Measurements from ENCODE around the gene RDH16.

Gene RDH16

DNA sequence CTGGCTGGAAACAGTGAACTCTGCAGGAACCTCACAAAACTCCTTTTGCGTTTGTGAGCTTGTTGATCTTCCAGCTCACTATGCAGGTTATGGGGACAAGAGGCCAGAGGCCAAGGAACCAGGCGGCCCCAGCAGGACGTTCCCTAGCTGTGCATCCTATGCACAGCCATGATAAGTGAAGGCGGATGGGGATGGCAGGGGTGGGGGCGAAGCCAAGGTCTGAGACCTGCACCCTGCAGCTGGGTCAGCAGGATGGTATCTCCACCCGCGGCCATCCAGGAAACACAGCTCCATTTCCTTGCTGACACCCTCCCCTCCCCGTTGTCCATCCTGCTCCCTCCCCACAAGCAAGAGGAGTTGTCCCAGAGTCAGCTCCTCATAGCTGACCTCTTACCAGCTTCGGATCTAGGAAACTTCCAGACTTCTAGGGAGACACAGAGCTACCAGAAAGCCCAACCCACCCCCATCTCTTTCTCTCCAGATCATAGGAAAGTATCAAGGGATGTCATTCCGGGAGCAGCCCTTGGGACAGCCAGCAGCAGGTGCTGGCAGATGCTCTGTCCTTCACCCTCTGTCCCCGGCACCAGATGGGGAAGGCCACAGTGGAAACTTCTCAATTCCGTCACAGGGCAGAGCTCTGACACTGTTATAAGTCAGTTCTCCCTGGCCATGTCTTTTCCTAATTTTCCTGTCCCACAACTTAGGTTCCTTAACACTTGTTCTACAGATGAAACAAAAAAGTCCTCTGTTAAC lies 39.6 kb upstream of the RDH16 start:
- peaks cover under 1% of the 10 kb centered on the region; the same call in 1 of the 2 replicates for H3K4me1 ChIP-seq (ENCODE audit: control insufficient read depth, insufficient read depth, low read length)
- H3K27me3 ChIP-seq (ENCODE audit: control insufficient read depth, insufficient read depth, low read length): no peaks in the 10 kb centered on the region
- no peak overlapping the region for H3K27ac ChIP-seq (ENCODE audit: low read depth, low read length)
- H3K9me3 ChIP-seq (ENCODE audit: control insufficient read depth, insufficient read depth, low read depth, low read length): no peaks in the 10 kb centered on the region
- peaks cover 47% of the 10 kb centered on the region for H3K36me3 ChIP-seq (ENCODE audit: control insufficient read depth, insufficient read depth, low read length)
- H3K9ac ChIP-seq (ENCODE audit: low read length): no peak overlapping the region
- no peak overlapping the region for H3K4me3 ChIP-seq (ENCODE audit: low read depth, low read length)

DNA sequence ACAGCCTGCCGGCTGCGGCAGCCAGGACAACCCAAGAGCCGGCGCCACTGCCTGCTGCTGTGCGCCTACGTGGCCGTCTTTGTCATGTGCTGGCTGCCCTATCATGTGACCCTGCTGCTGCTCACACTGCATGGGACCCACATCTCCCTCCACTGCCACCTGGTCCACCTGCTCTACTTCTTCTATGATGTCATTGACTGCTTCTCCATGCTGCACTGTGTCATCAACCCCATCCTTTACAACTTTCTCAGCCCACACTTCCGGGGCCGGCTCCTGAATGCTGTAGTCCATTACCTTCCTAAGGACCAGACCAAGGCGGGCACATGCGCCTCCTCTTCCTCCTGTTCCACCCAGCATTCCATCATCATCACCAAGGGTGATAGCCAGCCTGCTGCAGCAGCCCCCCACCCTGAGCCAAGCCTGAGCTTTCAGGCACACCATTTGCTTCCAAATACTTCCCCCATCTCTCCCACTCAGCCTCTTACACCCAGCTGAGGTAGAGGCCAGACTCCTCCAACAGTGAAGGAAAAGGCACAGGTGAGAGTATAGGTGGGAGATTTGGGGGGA lies 38.6 kb upstream of the RDH16 start:
- Histone ChIP-seq H3K27ac (ENCODE audit: low read depth, low read length) (no peak overlapping the region), H3K27me3 (ENCODE audit: control insufficient read depth, insufficient read depth, low read length) (no peaks in the 10 kb centered on the region), H3K4me1 (ENCODE audit: control insufficient read depth, insufficient read depth, low read length) (peaks cover 5% of the 10 kb centered on the region; the same call in 1 of the 2 replicates), H3K9me3 (ENCODE audit: control insufficient read depth, insufficient read depth, low read depth, low read length) (no peaks in the 10 kb centered on the region), H3K36me3 (ENCODE audit: control insufficient read depth, insufficient read depth, low read length) (peaks cover 38% of the 10 kb centered on the region), H3K9ac (ENCODE audit: low read length) (no peak overlapping the region), H3K4me3 (ENCODE audit: low read depth, low read length) (no peak overlapping the region)

DNA sequence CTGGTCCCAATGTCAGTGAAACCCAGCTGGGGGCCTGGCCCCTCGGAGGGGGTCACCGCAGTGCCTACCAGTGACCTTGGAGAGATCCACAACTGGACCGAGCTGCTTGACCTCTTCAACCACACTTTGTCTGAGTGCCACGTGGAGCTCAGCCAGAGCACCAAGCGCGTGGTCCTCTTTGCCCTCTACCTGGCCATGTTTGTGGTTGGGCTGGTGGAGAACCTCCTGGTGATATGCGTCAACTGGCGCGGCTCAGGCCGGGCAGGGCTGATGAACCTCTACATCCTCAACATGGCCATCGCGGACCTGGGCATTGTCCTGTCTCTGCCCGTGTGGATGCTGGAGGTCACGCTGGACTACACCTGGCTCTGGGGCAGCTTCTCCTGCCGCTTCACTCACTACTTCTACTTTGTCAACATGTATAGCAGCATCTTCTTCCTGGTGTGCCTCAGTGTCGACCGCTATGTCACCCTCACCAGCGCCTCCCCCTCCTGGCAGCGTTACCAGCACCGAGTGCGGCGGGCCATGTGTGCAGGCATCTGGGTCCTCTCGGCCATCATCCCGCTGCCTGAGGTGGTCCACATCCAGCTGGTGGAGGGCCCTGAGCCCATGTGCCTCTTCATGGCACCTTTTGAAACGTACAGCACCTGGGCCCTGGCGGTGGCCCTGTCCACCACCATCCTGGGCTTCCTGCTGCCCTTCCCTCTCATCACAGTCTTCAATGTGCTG lies 38.0 kb upstream of the RDH16 start:
- Histone ChIP-seq H3K27ac (ENCODE audit: low read depth, low read length) (no peak overlapping the region), H3K36me3 (ENCODE audit: control insufficient read depth, insufficient read depth, low read length) (peaks cover 32% of the 10 kb centered on the region), H3K27me3 (ENCODE audit: control insufficient read depth, insufficient read depth, low read length) (no peaks in the 10 kb centered on the region), H3K9me3 (ENCODE audit: control insufficient read depth, insufficient read depth, low read depth, low read length) (no peaks in the 10 kb centered on the region), H3K4me1 (ENCODE audit: control insufficient read depth, insufficient read depth, low read length) (peaks cover 5% of the 10 kb centered on the region; the same call in 1 of the 2 replicates), H3K9ac (ENCODE audit: low read length) (no peak overlapping the region), H3K4me3 (ENCODE audit: low read depth, low read length) (no peak overlapping the region)

DNA sequence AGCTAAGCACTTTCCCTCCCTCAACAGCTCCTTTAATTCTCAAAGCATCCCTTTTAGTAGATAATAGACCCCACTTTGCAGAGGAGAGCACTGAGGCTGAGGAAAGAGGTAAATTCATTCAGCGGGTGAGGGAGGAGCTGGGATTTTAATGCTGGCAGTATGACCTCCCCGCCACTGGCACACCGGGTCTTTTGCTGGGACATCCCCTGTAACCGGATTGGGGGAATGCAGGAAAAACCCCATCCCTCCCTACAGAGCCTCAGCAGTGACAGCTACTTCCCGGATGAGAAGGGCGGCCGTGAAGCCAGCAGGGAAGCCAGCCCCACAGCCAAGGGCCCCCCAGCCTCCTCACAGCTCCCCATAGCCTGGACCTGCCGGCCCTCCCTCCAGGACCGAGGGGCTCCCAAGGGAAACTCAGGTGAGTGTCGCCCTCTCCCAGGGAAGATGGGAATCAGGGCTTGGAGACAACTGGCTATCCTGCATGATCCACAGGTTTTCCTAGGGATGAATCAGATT lies 36.9 kb upstream of the RDH16 start:
- peaks cover 5% of the 10 kb centered on the region; the same call in 1 of the 2 replicates for H3K4me1 ChIP-seq (ENCODE audit: control insufficient read depth, insufficient read depth, low read length)
- no peaks in the 10 kb centered on the region for H3K9me3 ChIP-seq (ENCODE audit: control insufficient read depth, insufficient read depth, low read depth, low read length)
- H3K27ac ChIP-seq (ENCODE audit: low read depth, low read length): no peak overlapping the region
- H3K9ac ChIP-seq (ENCODE audit: low read length): no peak overlapping the region
- H3K36me3 ChIP-seq (ENCODE audit: control insufficient read depth, insufficient read depth, low read length): peaks cover 21% of the 10 kb centered on the region
- H3K27me3 ChIP-seq (ENCODE audit: control insufficient read depth, insufficient read depth, low read length): no peaks in the 10 kb centered on the region
- no peak overlapping the region for H3K4me3 ChIP-seq (ENCODE audit: low read depth, low read length)

DNA sequence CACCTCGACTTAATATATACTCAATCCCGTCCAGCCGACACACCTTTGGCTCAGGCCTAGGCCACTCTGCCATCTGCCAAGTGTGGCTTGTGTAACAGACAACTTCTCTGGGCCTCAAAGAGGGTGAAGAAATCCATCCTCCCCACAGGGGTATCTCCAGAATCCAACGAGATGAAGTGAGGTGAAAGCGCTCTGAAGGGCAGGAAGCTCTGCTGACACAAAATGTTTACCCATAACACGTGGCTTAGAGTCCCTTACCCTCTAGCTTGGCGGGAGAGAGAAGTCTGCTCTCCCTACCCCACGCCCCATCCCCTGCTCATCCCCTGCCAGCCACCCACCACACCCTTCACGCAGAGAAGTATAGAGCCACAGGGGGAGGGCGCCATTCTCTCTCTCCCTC lies 35.9 kb upstream of the RDH16 start:
- Histone ChIP-seq H3K9ac (ENCODE audit: low read length) (no peak overlapping the region), H3K4me1 (ENCODE audit: control insufficient read depth, insufficient read depth, low read length) (peaks cover 12% of the 10 kb centered on the region), H3K36me3 (ENCODE audit: control insufficient read depth, insufficient read depth, low read length) (peaks cover 16% of the 10 kb centered on the region), H3K27me3 (ENCODE audit: control insufficient read depth, insufficient read depth, low read length) (no peaks in the 10 kb centered on the region), H3K27ac (ENCODE audit: low read depth, low read length) (no peak overlapping the region), H3K4me3 (ENCODE audit: low read depth, low read length) (no peak overlapping the region), H3K9me3 (ENCODE audit: control insufficient read depth, insufficient read depth, low read depth, low read length) (no peaks in the 10 kb centered on the region)

DNA sequence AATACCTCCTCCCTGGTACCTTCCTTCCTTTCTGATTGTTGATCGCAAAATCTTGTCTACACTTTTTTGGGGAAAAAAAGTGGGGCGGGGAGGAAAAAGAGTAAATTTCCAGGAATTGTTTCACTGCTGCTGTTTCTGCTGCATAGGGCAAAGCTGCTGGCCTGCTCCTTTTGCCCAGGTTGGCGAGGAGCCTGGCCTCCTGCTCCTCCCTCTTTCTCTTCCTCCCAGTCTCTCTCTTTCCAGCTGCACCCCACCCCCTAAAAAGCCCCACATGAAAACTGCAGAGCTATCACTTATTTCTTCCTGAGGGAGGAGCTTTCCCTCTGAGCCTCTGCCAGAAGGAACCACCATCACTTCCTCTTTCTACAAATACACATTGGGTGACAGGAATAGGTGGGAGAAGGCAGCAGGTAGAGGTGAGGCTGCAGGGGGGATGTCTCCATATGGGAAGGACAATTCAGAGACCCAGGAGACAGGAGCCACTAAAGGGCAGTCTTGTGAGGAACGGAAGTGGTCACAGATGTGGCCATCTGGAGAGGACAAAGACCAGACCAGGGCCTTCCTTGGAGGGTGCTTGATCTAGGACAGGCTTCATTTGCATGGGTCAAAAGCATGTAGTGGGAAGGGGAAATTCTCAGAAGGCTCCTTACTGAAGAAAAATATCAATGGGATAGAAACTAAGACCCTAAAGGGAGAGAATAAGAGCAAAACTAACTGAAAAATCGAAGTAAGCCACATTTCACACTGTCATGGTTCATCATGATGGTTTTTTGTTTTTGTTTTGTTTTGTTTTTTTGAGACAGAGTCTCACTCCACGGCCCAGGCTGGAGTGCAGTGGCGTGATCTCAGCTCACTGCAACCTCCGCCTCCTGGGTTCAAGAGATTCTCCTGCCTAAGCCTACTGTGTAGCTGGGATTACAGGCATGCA lies 34.2 kb upstream of the RDH16 start:
- Histone ChIP-seq H3K27me3 (ENCODE audit: control insufficient read depth, insufficient read depth, low read length) (no peaks in the 10 kb centered on the region), H3K36me3 (ENCODE audit: control insufficient read depth, insufficient read depth, low read length) (peaks cover 7% of the 10 kb centered on the region; the same call in 1 of the 2 replicates), H3K4me3 (ENCODE audit: low read depth, low read length) (no peak overlapping the region), H3K4me1 (ENCODE audit: control insufficient read depth, insufficient read depth, low read length) (peaks cover 22% of the 10 kb centered on the region), H3K9ac (ENCODE audit: low read length) (no peak overlapping the region), H3K9me3 (ENCODE audit: control insufficient read depth, insufficient read depth, low read depth, low read length) (no peaks in the 10 kb centered on the region), H3K27ac (ENCODE audit: low read depth, low read length) (no peak overlapping the region)

DNA sequence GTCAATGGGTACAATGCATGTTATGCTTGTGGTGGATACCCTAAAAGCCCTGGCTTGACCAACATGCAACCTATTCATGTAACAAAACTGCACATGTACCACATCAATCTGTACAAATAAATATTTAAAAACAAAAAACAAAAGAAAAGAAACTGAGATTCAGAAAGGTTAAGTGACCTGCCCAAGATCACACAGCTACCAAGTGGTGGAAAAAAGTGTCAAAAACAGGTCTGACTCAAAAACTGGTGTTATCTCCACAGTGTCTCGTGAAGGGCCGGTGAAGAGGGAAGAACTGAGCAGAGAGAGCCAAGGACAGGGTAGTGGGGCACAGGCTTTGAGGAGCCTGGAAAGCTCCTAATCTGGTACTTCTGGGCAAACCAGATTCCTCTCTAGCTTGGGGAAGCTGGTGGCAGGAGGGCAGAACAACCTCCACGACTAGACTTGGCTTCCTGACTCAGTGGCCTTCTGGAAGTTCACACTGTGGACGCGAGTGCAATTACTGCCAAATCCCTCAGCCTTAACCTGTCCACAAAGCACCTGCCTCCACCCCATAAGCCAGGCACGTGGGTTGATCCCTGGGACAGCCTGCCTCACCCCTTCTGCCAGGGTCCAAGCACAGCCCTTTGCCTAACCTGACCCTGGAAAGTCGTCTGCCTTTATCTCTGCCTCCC lies 33.4 kb upstream of the RDH16 start:
- Histone ChIP-seq H3K27me3 (ENCODE audit: control insufficient read depth, insufficient read depth, low read length) (no peaks in the 10 kb centered on the region), H3K9me3 (ENCODE audit: control insufficient read depth, insufficient read depth, low read depth, low read length) (no peaks in the 10 kb centered on the region), H3K27ac (ENCODE audit: low read depth, low read length) (no peak overlapping the region), H3K36me3 (ENCODE audit: control insufficient read depth, insufficient read depth, low read length) (peaks cover 7% of the 10 kb centered on the region; the same call in 1 of the 2 replicates), H3K9ac (ENCODE audit: low read length) (no peak overlapping the region), H3K4me3 (ENCODE audit: low read depth, low read length) (no peak overlapping the region), H3K4me1 (ENCODE audit: control insufficient read depth, insufficient read depth, low read length) (peaks cover 26% of the 10 kb centered on the region)

DNA sequence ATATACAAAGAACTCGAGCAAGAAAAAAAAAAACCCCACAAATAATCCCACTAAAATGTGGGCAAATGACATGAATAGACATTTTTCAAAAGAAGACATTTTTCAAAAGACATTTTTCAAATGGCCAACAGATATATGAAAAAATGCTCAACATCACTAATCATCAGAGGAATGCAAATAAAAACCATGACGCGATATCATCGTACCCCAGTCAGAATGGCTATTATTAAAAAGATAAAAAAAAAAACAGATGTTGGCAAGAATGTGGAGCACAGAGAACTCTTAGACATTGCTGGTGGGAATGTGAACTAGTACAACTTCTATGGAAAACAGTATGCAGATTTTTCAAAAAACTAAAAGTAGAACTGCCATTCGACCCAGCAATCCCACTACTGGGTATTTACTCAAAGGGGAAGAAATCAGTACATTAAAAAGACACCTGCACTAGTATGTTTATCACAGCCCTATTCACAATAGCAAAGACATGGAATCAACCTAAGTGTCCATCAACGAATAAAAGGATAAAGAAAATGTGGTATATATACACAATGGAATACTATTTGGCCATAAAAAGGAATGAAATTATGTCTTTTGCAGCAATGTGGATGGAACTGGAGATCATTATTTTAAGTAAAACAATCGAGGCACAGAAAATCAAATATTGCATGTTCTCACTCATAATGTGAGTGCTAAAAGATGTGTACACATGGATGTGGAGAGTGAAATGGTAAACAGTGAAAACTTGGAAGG lies 32.6 kb upstream of the RDH16 start:
- Histone ChIP-seq H3K27ac (ENCODE audit: low read depth, low read length) (no peak overlapping the region), H3K4me1 (ENCODE audit: control insufficient read depth, insufficient read depth, low read length) (peaks cover 27% of the 10 kb centered on the region), H3K36me3 (ENCODE audit: control insufficient read depth, insufficient read depth, low read length) (peaks cover under 1% of the 10 kb centered on the region; the same call in 1 of the 2 replicates), H3K27me3 (ENCODE audit: control insufficient read depth, insufficient read depth, low read length) (no peaks in the 10 kb centered on the region), H3K9ac (ENCODE audit: low read length) (no peak overlapping the region), H3K9me3 (ENCODE audit: control insufficient read depth, insufficient read depth, low read depth, low read length) (no peaks in the 10 kb centered on the region), H3K4me3 (ENCODE audit: low read depth, low read length) (no peak overlapping the region)

DNA sequence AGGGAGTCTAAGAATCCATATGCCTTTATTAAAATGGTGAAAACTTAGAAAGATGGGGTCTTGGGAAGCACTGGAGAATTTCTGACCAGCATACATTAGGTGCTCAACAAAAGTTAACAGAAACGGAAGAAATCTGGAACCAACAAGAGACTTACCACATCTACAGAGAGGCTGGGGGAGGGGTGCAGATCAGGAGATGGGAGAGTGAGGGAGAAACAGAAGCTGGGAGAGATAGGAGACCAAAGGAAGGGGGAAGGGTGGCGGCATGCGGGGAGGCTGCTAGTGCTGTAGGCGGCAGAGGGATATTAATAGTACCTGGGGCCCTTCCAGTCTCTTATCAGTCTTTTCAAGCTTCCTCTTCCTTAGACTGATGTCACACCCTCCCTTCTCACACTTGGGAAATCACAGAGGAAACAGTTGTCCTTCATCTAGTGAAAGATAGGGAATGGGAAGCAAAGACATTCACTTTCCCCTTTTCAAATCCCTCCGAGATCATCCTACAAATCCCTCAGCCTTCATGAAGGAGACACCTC lies 30.9 kb upstream of the RDH16 start:
- peak overlapping the region; percentile 10; the same call in 1 of the 2 replicates for H3K27ac ChIP-seq (ENCODE audit: low read depth, low read length)
- H3K36me3 ChIP-seq (ENCODE audit: control insufficient read depth, insufficient read depth, low read length): no peaks in the 10 kb centered on the region
- H3K4me3 ChIP-seq (ENCODE audit: low read depth, low read length): no peak overlapping the region; the same call in 1 of the 2 replicates
- no peaks in the 10 kb centered on the region for H3K27me3 ChIP-seq (ENCODE audit: control insufficient read depth, insufficient read depth, low read length)
- peaks cover 27% of the 10 kb centered on the region for H3K4me1 ChIP-seq (ENCODE audit: control insufficient read depth, insufficient read depth, low read length)
- H3K9me3 ChIP-seq (ENCODE audit: control insufficient read depth, insufficient read depth, low read depth, low read length): no peaks in the 10 kb centered on the region
- H3K9ac ChIP-seq (ENCODE audit: low read length): peak overlapping the region; percentile 10
